K562 (cell line): ENCODE measurements around the gene TINAGL1.

Experiments used
- CEBPB ChIP-seq: fragments of 450-650 bp; IDR thresholded peaks from 2 replicates; pipeline ENCODE4 v1.6.1; 2016; ENCODE audit warnings: missing genetic modification characterization, missing compliant biosample characterization
- CHCHD3 ChIP-seq: fragments of 250-450 bp; sonication (Bioruptor Pico); IDR thresholded peaks from 2 replicates; pipeline ENCODE4 v2.1.2; 2022; ENCODE audit warnings: mild to moderate bottlenecking
- CTCF ChIP-seq, 3 experiments: IDR thresholded peaks in 2 of 3; conservative IDR thresholded peaks in 1 of 3; 2 replicates each; pipeline ENCODE4 v1.5.1; 2011 to 2012; ENCODE audit warnings: low read length in 3 of 3, mild to moderate bottlenecking in 3 of 3, control low read depth in 2 of 3, improper control_type of control experiment in 1 of 3, inconsistent platforms in 1 of 3, low read depth in 1 of 3, mixed read lengths in 1 of 3, moderate library complexity in 1 of 3; ENCODE audit not compliant: insufficient read depth in 2 of 3
- MAX ChIP-seq: sonication (generic); formaldehyde crosslinking; IDR thresholded peaks from 2 replicates; pipeline ENCODE4 v1.9.0; 2022; ENCODE audit warnings: mild to moderate bottlenecking, missing genetic modification reagents
- MAZ ChIP-seq, 2 experiments: fragments of 450-650 bp in 1 of 2; sonication (generic) in 1 of 2; formaldehyde crosslinking; IDR thresholded peaks in 1 of 2; conservative IDR thresholded peaks in 1 of 2; 2 replicates each; pipeline versions ENCODE4 v1.4.0 to v1.5.0; 2020; ENCODE audit warnings: mild to moderate bottlenecking in 1 of 2, missing genetic modification reagents in 1 of 2
- POLR2A ChIP-seq: fragments of 450-650 bp; conservative IDR thresholded peaks from 2 replicates; pipeline ENCODE4 v1.6.1; 2016
- PRDM10 ChIP-seq: fragments of 450-650 bp; IDR thresholded peaks from 2 replicates; pipeline ENCODE4 v1.6.1; 2018; ENCODE audit not compliant: partially characterized antibody
- PREB ChIP-seq: sonication (generic); formaldehyde crosslinking; IDR thresholded peaks from 2 replicates; pipeline ENCODE4 v1.8.1; 2023; ENCODE audit warnings: mild to moderate bottlenecking, missing genetic modification reagents
- RERE ChIP-seq: sonication (generic); formaldehyde crosslinking; IDR thresholded peaks from 2 replicates; pipeline ENCODE4 v1.8.0; 2023; ENCODE audit warnings: missing genetic modification reagents, mild to moderate bottlenecking, borderline replicate concordance
- STAG1 ChIP-seq: sonication (generic); formaldehyde crosslinking; IDR thresholded peaks from 2 replicates; pipeline ENCODE4 v1.5.0; 2020; ENCODE audit warnings: missing genetic modification reagents, borderline replicate concordance
- YY1 ChIP-seq, 3 experiments: IDR thresholded peaks; 2 replicates each; pipeline ENCODE4 v1.6.1; 2011; ENCODE audit warnings: low read length in 2 of 3, mild to moderate bottlenecking in 2 of 3, moderate library complexity in 2 of 3, borderline replicate concordance in 1 of 3, control low read depth in 1 of 3, low read depth in 1 of 3; ENCODE audit not compliant: insufficient read depth in 3 of 3, insufficient replicate concordance in 2 of 3, control insufficient read depth in 1 of 3, insufficient read length in 1 of 3; ENCODE audit errors: extremely low read depth in 1 of 3
- ZBTB33 ChIP-seq: sonication (generic); formaldehyde crosslinking; IDR thresholded peaks from 2 replicates; pipeline ENCODE4 v1.8.1; 2023; ENCODE audit warnings: mild to moderate bottlenecking, missing genetic modification reagents
- ZFPM2 ChIP-seq: fragments of 250-450 bp; sonication (Bioruptor Pico); IDR thresholded peaks from 2 replicates; pipeline ENCODE4 v1.5.1; 2022; ENCODE audit warnings: mild to moderate bottlenecking
- ZNF274 ChIP-seq: IDR thresholded peaks from 2 replicates; pipeline ENCODE4 v1.6.1; 2011; ENCODE audit warnings: low read depth, mild to moderate bottlenecking, low read length, moderate library complexity, borderline replicate concordance

GRCh38 chr1:31572323-31573104 is 3.8 kb upstream of the TINAGL1 start:
- TF ChIP-seq CTCF (IDR thresholded peaks at IDR 0.05 in 2 of 3, conservative IDR thresholded peaks at IDR 0.05 in 1 of 3; ENCODE audit: insufficient read depth in 2 of 3, low read depth in 1 of 3, low read length in 3 of 3) (no peak), ZNF274 (no peak), POLR2A (no peak), STAG1 (no peak), CHCHD3 (CRISPR knock-in tag) (no peak), RERE (CRISPR knock-in tag) (no peak), CEBPB (tag) (no peak), MAZ (CRISPR knock-in tag; conservative IDR thresholded peaks at IDR 0.05 in 1 of 2, IDR thresholded peaks at IDR 0.05 in 1 of 2) (no peak), PREB (CRISPR knock-in tag) (no peak), YY1 (IDR thresholded peaks at IDR 0.05; ENCODE audit: borderline replicate concordance in 1 of 3, control insufficient read depth in 1 of 3, extremely low read depth in 1 of 3, insufficient read depth in 3 of 3, insufficient read length in 1 of 3, insufficient replicate concordance in 2 of 3, low read depth in 1 of 3, low read length in 2 of 3) (no peak), MAX (CRISPR knock-in tag) (no peak), PRDM10 (no peak), ZBTB33 (CRISPR knock-in tag) (no peak), ZFPM2 (no peak)
